Transverse colon (tissue), 4 donors: ENCODE measurements around the gene HNRNPA3. TPM values are rescaled to one million over a fixed set of nuclear protein-coding genes. Genes with fewer than 3 reads are reported as not detected.
"Not testable (repeated sequence)": the region's sequence is repeated elsewhere in the genome, so short reads cannot be mapped to it uniquely, and the experiment has no call there.

Experiments used
- DNase-seq: peaks from one replicate; pipeline ENCODE4 v3.0.0-alpha.2; 2019
- H3K27ac ChIP-seq, 4 donors: fragments of 200-600 bp; sonication (generic); 2 replicates each; pipeline ENCODE4 v1.5.1; 2016 to 2018; ENCODE audit warnings: inconsistent platforms in 4 of 4
- H3K27me3 ChIP-seq: fragments of 200-600 bp; sonication (generic); 2 replicates; pipeline ENCODE4 v1.5.1; 2017; ENCODE audit warnings: inconsistent platforms
- H3K36me3 ChIP-seq, 4 donors: fragments of 200-600 bp; sonication (generic); 2 replicates each; pipeline ENCODE4 v1.5.1; 2017 to 2019; ENCODE audit warnings: inconsistent platforms in 4 of 4
- H3K4me1 ChIP-seq, 4 donors: fragments of 200-600 bp; sonication (generic); 2 replicates each; pipeline ENCODE4 v1.5.1; 2017 to 2020; ENCODE audit warnings: inconsistent platforms in 4 of 4
- H3K4me3 ChIP-seq, 4 donors: fragments of 200-600 bp; sonication (generic); 1 replicate in 1 of 4; 2 replicates in 3 of 4; pipeline versions ENCODE4 v1.5.1 to v1.6.1; 2017 to 2019; ENCODE audit warnings: inconsistent platforms in 4 of 4
- H3K9me3 ChIP-seq, 2 donors: fragments of 200-600 bp; sonication (generic); 2 replicates each; pipeline ENCODE4 v1.5.1; 2017 to 2019; ENCODE audit warnings: inconsistent platforms in 2 of 2
- CTCF ChIP-seq, 5 experiments: fragments of 200-600 bp in 3 of 5; fragments of 450-650 bp in 2 of 5; sonication (generic) in 3 of 5; IDR thresholded peaks; 1 replicate in 2 of 5; 2 replicates in 3 of 5; pipeline ENCODE4 v1.5.1; 2016 to 2017; ENCODE audit warnings: antibody characterized with exemption in 5 of 5, inconsistent platforms in 3 of 5, mild to moderate bottlenecking in 2 of 5, moderate library complexity in 1 of 5
- EP300 ChIP-seq: sonication (generic); formaldehyde crosslinking; IDR thresholded peaks from one replicate; pipeline ENCODE4 v1.6.1; 2017; ENCODE audit warnings: antibody characterized with exemption, low read depth
- POLR2A ChIP-seq: fragments of 450-650 bp; IDR thresholded peaks from one replicate; pipeline ENCODE4 v1.6.1; 2016; ENCODE audit warnings: antibody characterized with exemption, mild to moderate bottlenecking, moderate library complexity
- POLR2AphosphoS5 ChIP-seq, 3 donors: sonication (generic); formaldehyde crosslinking; IDR thresholded peaks; one replicate each; pipeline ENCODE4 v1.6.1; 2016; ENCODE audit warnings: antibody characterized with exemption in 3 of 3
- WGBS, 2 donors: methylation state at CpG; one replicate each; pipeline ENCODE4 v1.1.5; 2018; ENCODE audit warnings: low coverage in 1 of 2; 5-methylcytosine and 5-hydroxymethylcytosine counted together
- in situ Hi-C, 4 donors: fragments of 200-750 bp; cut with MboI; loops; one replicate each; pipeline versions ENCODE4 v1.15.0 to v1.15.1; 2017; ENCODE audit warnings: low sequenced_read_pairs in 3 of 4, low pct_ligation_motif_present in 1 of 4, low pct_unique_long_range_greater_than_20kb in 1 of 4
- intact Hi-C: fragments of 100-400 bp; cut with DNase I; formaldehyde crosslinking; loops from one replicate; pipeline ENCODE4 v1.15.1; 2023; ENCODE audit warnings: low total_unique reads
- total RNA-seq, 4 donors: library from RNA; depleted of rRNA; stranded (reverse); fragments of >200 nt; gene quantifications; one replicate each; pipeline ENCODE4 v1.1.0, GENCODE V29; 2016

HNRNPA3 gene
- total RNA-seq, 4 donors from 2014 or later = 40.6 to 83.2 (median 57.4) TPM

- Histone ChIP-seq H3K4me1 (peaks cover 35 to 63% (median 40%) of the 10 kb centered on the region in 4 donors), H3K9me3 (no peaks in the 10 kb centered on the region), H3K4me3 (no peak overlapping the region), H3K27ac (no peak overlapping the region), H3K36me3 (peaks cover 0 to 60% (median 30%) of the 10 kb centered on the region in 4 donors), H3K27me3 (no peaks in the 10 kb centered on the region)
- intact Hi-C loops = no loop called here
- 80 to 95% methylated on average over 2 to 5 of the region's 5 CpGs for WGBS, 2 donors
- in situ Hi-C loops = no loop called here
- TF ChIP-seq EP300 = no peak
- TF ChIP-seq POLR2AphosphoS5 (IDR thresholded peaks at IDR 0.05) = no peak
- TF ChIP-seq CTCF (IDR thresholded peaks at IDR 0.05) = no peak
- no peak for TF ChIP-seq POLR2A
- no peak for DNase-seq
These were observed 4.8 kb downstream of the HNRNPA3 start for GRCh38 chr2:177217247-177217843.

DNA sequence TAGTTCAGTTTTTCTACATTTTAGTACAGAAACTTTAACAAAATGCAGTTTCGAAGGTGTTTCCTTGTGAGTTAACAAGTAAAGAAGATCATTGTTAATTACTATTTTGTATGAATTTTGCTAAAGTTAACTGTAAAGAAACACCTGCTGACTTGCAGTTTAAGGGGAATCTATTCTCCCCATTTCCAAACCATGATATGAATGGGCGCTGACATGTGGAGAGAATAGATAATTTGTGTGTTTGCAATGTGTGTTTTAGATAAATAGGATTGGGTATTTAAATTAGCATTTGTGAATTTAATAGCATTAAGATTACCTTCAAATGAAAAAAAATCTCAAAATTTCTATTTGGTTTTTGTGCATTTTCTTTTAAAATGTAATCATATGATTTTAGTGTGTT, 7.2 kb downstream of the HNRNPA3 start:
- 75 to 97% methylated on average over 2 of the region's 2 CpGs for WGBS, 2 donors
- H3K36me3 ChIP-seq = peaks cover 0 to 65% (median 33%) of the 10 kb centered on the region in 4 donors
- peaks cover 27 to 50% (median 30%) of the 10 kb centered on the region in 4 donors for H3K4me1 ChIP-seq
- H3K27me3 ChIP-seq, H3K9me3 ChIP-seq, H3K4me3 ChIP-seq, H3K27ac ChIP-seq, intact Hi-C loops, DNase-seq, in situ Hi-C loops: not testable (repeated sequence)

GRCh38 chr2:177221534-177221933, 8.9 kb downstream of the HNRNPA3 start:
- Histone ChIP-seq H3K4me3 (no peak overlapping the region), H3K36me3 (peaks cover 0 to 62% (median 28%) of the 10 kb centered on the region in 4 donors), H3K27me3 (no peaks in the 10 kb centered on the region), H3K27ac (peak overlapping the region in 1 of 4 donors; percentile 12), H3K4me1 (peaks cover 15 to 33% (median 17%) of the 10 kb centered on the region in 4 donors), H3K9me3 (no peaks in the 10 kb centered on the region)
- no peak for TF ChIP-seq EP300
- TF ChIP-seq CTCF (IDR thresholded peaks at IDR 0.05) = no peak
- TF ChIP-seq POLR2A = no peak
- peak in 1 of 3 donors; percentile 3 for TF ChIP-seq POLR2AphosphoS5 (IDR thresholded peaks at IDR 0.05)
- no peak for DNase-seq
- WGBS, 2 donors = 92 to 94% methylated on average over 3 of the region's 3 CpGs
- in situ Hi-C loops = no loop called here
- intact Hi-C loops = no loop called here

DNA sequence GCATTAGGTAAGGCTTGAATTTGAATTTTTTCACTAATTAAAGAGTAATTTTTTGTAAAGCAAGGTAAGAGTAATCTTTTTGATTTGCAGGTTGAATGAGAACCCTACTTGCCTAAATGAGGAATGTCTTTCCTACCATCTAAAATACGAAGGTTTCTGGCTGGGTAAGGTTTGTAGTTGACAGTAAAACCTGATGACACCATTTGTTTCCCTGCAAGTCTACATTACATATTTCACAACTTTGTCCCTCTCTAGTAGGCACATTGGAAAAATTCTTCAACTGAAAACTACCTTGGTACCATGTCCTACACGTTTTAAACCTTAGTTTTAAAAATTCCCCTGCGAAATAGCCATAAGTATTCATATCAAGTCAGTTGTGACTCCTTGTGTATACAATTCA, 9.4 kb downstream of the HNRNPA3 start:
- intact Hi-C loops (no loop called here), in situ Hi-C loops (no loop called here)
- DNase-seq = no peak
- Histone ChIP-seq H3K4me3 (no peak overlapping the region), H3K27me3 (no peaks in the 10 kb centered on the region), H3K4me1 (peaks cover 12 to 29% (median 15%) of the 10 kb centered on the region in 4 donors), H3K9me3 (no peaks in the 10 kb centered on the region), H3K27ac (no peak overlapping the region), H3K36me3 (peaks cover 0 to 58% (median 26%) of the 10 kb centered on the region in 4 donors)
- 79 to 81% methylated on average over 3 of the region's 3 CpGs for WGBS, 2 donors
- TF ChIP-seq EP300 (no peak), POLR2AphosphoS5 (IDR thresholded peaks at IDR 0.05) (peak in 1 of 3 donors; percentile 20)

DNA sequence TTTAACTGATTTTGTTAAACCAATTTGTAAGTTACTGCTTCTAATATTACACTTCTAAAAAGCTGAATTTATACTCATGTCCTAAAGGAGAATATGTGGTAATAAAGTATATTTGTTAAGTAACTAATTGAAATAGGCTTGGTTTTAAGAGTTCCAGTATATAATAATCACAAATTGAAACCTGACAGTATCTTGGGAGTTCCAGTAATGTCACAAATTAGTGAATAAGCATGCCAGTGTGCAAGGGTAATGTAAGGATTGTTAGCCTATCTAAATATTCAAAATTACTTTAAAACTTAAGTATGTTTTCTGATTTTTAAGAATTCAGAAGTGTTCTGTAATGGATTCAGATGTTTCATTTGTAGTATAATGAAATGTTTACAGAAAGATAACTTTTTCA, 10.8 kb downstream of the HNRNPA3 start:
- H3K27ac ChIP-seq, in situ Hi-C loops, H3K9me3 ChIP-seq, H3K4me3 ChIP-seq, DNase-seq, intact Hi-C loops, H3K27me3 ChIP-seq: not testable (repeated sequence)
- Histone ChIP-seq H3K4me1 (peaks cover 8 to 17% (median 11%) of the 10 kb centered on the region in 4 donors), H3K36me3 (peaks cover 0 to 43% (median 19%) of the 10 kb centered on the region in 4 donors)
